Measurements from ENCODE around the gene STAP2. TPM values are rescaled to one million over a fixed set of nuclear protein-coding genes. Genes with fewer than 3 reads are reported as not detected.

Gene STAP2
- total and polyA plus RNA-seq, 10 of the 15 experiments (the other 5 are each of a cell fraction or from before 2014, with no cell fraction given), result 0.84 to 22.4 (median 15.2) TPM

- TF ChIP-seq KAT2A (conservative IDR thresholded peaks at IDR 0.05; ENCODE audit: control insufficient read depth, low read depth, low read length) (no peak), STAT1 (conservative IDR thresholded peaks at IDR 0.05) (0 out of 2 replicates have a peak, but pooled peaks have one; percentile 13), IRF4 (IDR thresholded peaks at IDR 0.05; ENCODE audit: low read depth, low read length) (0 out of 2 replicates have a peak, but pooled peaks have one; percentile 38), RCOR1 (conservative IDR thresholded peaks at IDR 0.05; ENCODE audit: low read depth, low read length) (no peak), EED (IDR thresholded peaks at IDR 0.05; ENCODE audit: low read depth) (peak; percentile 82), KDM1A (IDR thresholded peaks at IDR 0.05; ENCODE audit: borderline replicate concordance) (no peak), JUND (IDR thresholded peaks at IDR 0.05; ENCODE audit: low read depth, low read length) (no peak), PAX8 (IDR thresholded peaks at IDR 0.05) (no peak), IKZF1 (conservative IDR thresholded peaks at IDR 0.05) (peak; percentile 98), ZNF207 (IDR thresholded peaks at IDR 0.05; ENCODE audit: borderline replicate concordance) (no peak), TARDBP (IDR thresholded peaks at IDR 0.05; ENCODE audit: borderline replicate concordance) (no peak), NR2C2 (IDR thresholded peaks at IDR 0.05; ENCODE audit: borderline replicate concordance, control insufficient read depth, insufficient read length, low read depth) (no peak), NR2C1 (IDR thresholded peaks at IDR 0.05) (no peak), SIN3A (IDR thresholded peaks at IDR 0.05; ENCODE audit: low read depth, low read length) (peak; percentile 67; the same call in 1 of the 2 replicates), ASH2L (IDR thresholded peaks at IDR 0.05; ENCODE audit: borderline replicate concordance, low read depth) (no peak), EGR1 (IDR thresholded peaks at IDR 0.05; ENCODE audit: borderline replicate concordance in 1 of 2, low read depth in 2 of 2, low read length in 2 of 2) (peak in 1 of 2 experiments; percentile 88; a peak in 2 of 3 replicates), ZBTB33 (IDR thresholded peaks at IDR 0.05) (no peak), PAX5 (IDR thresholded peaks at IDR 0.05; ENCODE audit: borderline replicate concordance, low read depth, low read length) (peak; percentile 71), BACH1 (IDR thresholded peaks at IDR 0.05; ENCODE audit: borderline replicate concordance) (peak; percentile 28)
- TF ChIP-seq, protein P1, sequence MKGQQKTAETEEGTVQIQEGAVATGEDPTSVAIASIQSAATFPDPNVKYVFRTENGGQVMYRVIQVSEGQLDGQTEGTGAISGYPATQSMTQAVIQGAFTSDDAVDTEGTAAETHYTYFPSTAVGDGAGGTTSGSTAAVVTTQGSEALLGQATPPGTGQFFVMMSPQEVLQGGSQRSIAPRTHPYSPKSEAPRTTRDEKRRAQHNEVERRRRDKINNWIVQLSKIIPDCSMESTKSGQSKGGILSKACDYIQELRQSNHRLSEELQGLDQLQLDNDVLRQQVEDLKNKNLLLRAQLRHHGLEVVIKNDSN (IDR thresholded peaks at IDR 0.05; ENCODE audit: borderline replicate concordance, extremely low read length, insufficient read depth, low read depth, low read length), result no peak
- TF ChIP-seq, protein P2, sequence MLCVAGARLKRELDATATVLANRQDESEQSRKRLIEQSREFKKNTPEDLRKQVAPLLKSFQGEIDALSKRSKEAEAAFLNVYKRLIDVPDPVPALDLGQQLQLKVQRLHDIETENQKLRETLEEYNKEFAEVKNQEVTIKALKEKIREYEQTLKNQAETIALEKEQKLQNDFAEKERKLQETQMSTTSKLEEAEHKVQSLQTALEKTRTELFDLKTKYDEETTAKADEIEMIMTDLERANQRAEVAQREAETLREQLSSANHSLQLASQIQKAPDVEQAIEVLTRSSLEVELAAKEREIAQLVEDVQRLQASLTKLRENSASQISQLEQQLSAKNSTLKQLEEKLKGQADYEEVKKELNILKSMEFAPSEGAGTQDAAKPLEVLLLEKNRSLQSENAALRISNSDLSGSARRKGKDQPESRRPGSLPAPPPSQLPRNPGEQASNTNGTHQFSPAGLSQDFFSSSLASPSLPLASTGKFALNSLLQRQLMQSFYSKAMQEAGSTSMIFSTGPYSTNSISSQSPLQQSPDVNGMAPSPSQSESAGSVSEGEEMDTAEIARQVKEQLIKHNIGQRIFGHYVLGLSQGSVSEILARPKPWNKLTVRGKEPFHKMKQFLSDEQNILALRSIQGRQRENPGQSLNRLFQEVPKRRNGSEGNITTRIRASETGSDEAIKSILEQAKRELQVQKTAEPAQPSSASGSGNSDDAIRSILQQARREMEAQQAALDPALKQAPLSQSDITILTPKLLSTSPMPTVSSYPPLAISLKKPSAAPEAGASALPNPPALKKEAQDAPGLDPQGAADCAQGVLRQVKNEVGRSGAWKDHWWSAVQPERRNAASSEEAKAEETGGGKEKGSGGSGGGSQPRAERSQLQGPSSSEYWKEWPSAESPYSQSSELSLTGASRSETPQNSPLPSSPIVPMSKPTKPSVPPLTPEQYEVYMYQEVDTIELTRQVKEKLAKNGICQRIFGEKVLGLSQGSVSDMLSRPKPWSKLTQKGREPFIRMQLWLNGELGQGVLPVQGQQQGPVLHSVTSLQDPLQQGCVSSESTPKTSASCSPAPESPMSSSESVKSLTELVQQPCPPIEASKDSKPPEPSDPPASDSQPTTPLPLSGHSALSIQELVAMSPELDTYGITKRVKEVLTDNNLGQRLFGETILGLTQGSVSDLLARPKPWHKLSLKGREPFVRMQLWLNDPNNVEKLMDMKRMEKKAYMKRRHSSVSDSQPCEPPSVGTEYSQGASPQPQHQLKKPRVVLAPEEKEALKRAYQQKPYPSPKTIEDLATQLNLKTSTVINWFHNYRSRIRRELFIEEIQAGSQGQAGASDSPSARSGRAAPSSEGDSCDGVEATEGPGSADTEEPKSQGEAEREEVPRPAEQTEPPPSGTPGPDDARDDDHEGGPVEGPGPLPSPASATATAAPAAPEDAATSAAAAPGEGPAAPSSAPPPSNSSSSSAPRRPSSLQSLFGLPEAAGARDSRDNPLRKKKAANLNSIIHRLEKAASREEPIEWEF (IDR thresholded peaks at IDR 0.05; ENCODE audit: insufficient replicate concordance, low read depth, low read length), result no peak
Measured at GRCh38 chr19:4379383-4380253, 41.0 kb upstream of the STAP2 start (continued).

Measured in GM12878 (cell line).